Measurements from ENCODE around the gene GRID1.

The GRID1 gene

DNA sequence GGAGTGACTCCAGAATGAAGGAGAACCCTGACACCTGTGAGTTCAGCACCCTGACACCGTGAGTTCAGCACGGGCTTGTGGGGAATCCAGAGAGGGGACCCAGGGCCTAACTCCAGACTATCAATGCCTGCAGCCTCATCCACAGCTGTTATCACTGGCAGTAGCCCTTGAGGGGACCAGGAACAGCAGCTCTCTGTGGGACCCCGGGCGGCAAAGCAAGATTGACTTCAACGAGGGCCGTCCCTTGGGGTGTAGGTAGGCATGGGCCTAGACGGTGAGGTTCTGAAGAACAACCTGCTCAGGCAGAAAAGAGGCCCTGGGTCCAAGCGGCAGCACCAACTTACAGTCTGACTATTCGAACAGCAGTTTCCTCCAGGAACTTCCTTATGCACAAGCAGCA lies 8.9 kb downstream of the GRID1 start:
- Histone ChIP-seq H4K8ac (ENCODE audit: low read depth, low read length) (no peak overlapping the region), H3K4me2 (ENCODE audit: low read length) (no peak overlapping the region), H3K56ac (ENCODE audit: low read length) (no peak overlapping the region), H3K18ac (ENCODE audit: low read length) (no peak overlapping the region), H3K79me1 (ENCODE audit: low read length) (no peaks in the 10 kb centered on the region), H3K79me2 (ENCODE audit: control insufficient read depth, insufficient read depth, low read length) (no peaks in the 10 kb centered on the region), H2AK5ac (ENCODE audit: low read length) (no peak overlapping the region), H3K4me1 (ENCODE audit: control insufficient read depth, low read depth, low read length) (peaks cover under 1% of the 10 kb centered on the region), H3K4me3 (ENCODE audit: low read length) (no peak overlapping the region), H3K23ac (ENCODE audit: low read length) (no peak overlapping the region), H3K27ac (ENCODE audit: low read depth, low read length) (no peak overlapping the region), H4K5ac (ENCODE audit: low read length) (no peak overlapping the region), H3K36me3 (ENCODE audit: control insufficient read depth, insufficient read depth, low read length) (no peaks in the 10 kb centered on the region), H3K4ac (ENCODE audit: low read depth, low read length) (no peak overlapping the region), H2BK120ac (ENCODE audit: low read depth, low read length) (no peak overlapping the region), H2BK15ac (replicated peaks; ENCODE audit: low read depth) (no peak overlapping the region), H3K27me3 (ENCODE audit: insufficient read depth, low read length, poor library complexity) (peaks cover 7% of the 10 kb centered on the region), H3K9ac (ENCODE audit: low read length) (no peak overlapping the region), H2BK5ac (ENCODE audit: low read length) (no peak overlapping the region)
- no peak for DNase-seq
- WGBS (ENCODE audit: extremely low coverage, insufficient coverage, low lambda C conversion rate): no CpG with 5 or more reads among the region's 9 CpGs

- H3K18ac ChIP-seq (ENCODE audit: low read length): no peak overlapping the region
- no peak overlapping the region for H4K8ac ChIP-seq (ENCODE audit: low read depth, low read length)
- H3K4me3 ChIP-seq (ENCODE audit: low read length): no peak overlapping the region
- no peak overlapping the region for H3K4ac ChIP-seq (ENCODE audit: low read depth, low read length)
- no peaks in the 10 kb centered on the region for H3K79me1 ChIP-seq (ENCODE audit: low read length)
- H3K23ac ChIP-seq (ENCODE audit: low read length): no peak overlapping the region
- no peak overlapping the region for H3K27ac ChIP-seq (ENCODE audit: low read depth, low read length)
- H2BK5ac ChIP-seq (ENCODE audit: low read length): no peak overlapping the region
- H3K4me1 ChIP-seq (ENCODE audit: control insufficient read depth, low read depth, low read length): no peaks in the 10 kb centered on the region
- H3K4me2 ChIP-seq (ENCODE audit: low read length): no peak overlapping the region
- H3K36me3 ChIP-seq (ENCODE audit: control insufficient read depth, insufficient read depth, low read length): no peaks in the 10 kb centered on the region
- no peak overlapping the region for H4K5ac ChIP-seq (ENCODE audit: low read length)
- H3K79me2 ChIP-seq (ENCODE audit: control insufficient read depth, insufficient read depth, low read length): no peaks in the 10 kb centered on the region
- no peak overlapping the region for H2BK120ac ChIP-seq (ENCODE audit: low read depth, low read length)
- no peak for DNase-seq
- H3K56ac ChIP-seq (ENCODE audit: low read length): no peak overlapping the region
- peaks cover 2% of the 10 kb centered on the region for H3K27me3 ChIP-seq (ENCODE audit: insufficient read depth, low read length, poor library complexity)
- no peak overlapping the region for H2BK15ac ChIP-seq (replicated peaks; ENCODE audit: low read depth)
- WGBS (ENCODE audit: extremely low coverage, insufficient coverage, low lambda C conversion rate): no CpG with 5 or more reads among the region's 2 CpGs
- H2AK5ac ChIP-seq (ENCODE audit: low read length): no peak overlapping the region
- H3K9ac ChIP-seq (ENCODE audit: low read length): no peak overlapping the region
These were observed 9.6 kb downstream of the GRID1 start for GRCh38 chr10:86357041-86357440.

DNA sequence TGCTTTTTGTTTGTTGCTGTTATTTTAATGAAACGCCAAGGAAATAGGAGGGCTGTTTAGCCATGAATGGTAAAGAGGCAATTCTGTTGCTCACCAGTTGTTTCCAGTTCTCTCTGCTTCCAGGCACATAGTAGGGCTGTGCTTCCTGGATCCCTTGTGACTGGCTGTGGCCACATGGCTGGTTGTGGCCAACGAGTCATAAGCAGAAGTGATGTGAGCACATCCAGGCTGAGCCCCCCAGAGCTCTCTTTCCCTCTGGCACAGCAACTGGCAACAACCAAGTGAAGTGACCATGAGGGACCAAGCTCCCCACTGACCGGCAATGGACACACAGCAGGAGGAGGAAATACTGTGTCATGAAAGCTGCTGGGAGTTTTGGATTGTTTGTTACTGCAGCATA lies 10.3 kb downstream of the GRID1 start:
- no CpG with 5 or more reads among the region's 3 CpGs for WGBS (ENCODE audit: extremely low coverage, insufficient coverage, low lambda C conversion rate)
- no peak overlapping the region for H3K4me2 ChIP-seq (ENCODE audit: low read length)

GRCh38 chr10:86355571-86356038 lies 11.0 kb downstream of the GRID1 start:
- no peak for DNase-seq
- no peak overlapping the region for H2BK5ac ChIP-seq (ENCODE audit: low read length)

More for the DNA sequence above, 10.3 kb downstream of the GRID1 start:
- Histone ChIP-seq H3K79me2 (ENCODE audit: control insufficient read depth, insufficient read depth, low read length) (no peaks in the 10 kb centered on the region), H3K79me1 (ENCODE audit: low read length) (no peaks in the 10 kb centered on the region), H3K36me3 (ENCODE audit: control insufficient read depth, insufficient read depth, low read length) (no peaks in the 10 kb centered on the region), H3K4me3 (ENCODE audit: low read length) (no peak overlapping the region), H3K4ac (ENCODE audit: low read depth, low read length) (no peak overlapping the region), H3K27me3 (ENCODE audit: insufficient read depth, low read length, poor library complexity) (no peaks in the 10 kb centered on the region), H4K8ac (ENCODE audit: low read depth, low read length) (no peak overlapping the region), H2AK5ac (ENCODE audit: low read length) (no peak overlapping the region), H2BK15ac (replicated peaks; ENCODE audit: low read depth) (no peak overlapping the region), H3K9ac (ENCODE audit: low read length) (no peak overlapping the region), H3K18ac (ENCODE audit: low read length) (no peak overlapping the region), H3K23ac (ENCODE audit: low read length) (no peak overlapping the region), H4K5ac (ENCODE audit: low read length) (no peak overlapping the region), H2BK5ac (ENCODE audit: low read length) (no peak overlapping the region), H3K56ac (ENCODE audit: low read length) (no peak overlapping the region), H3K27ac (ENCODE audit: low read depth, low read length) (no peak overlapping the region), H2BK120ac (ENCODE audit: low read depth, low read length) (no peak overlapping the region), H3K4me1 (ENCODE audit: control insufficient read depth, low read depth, low read length) (no peaks in the 10 kb centered on the region)
- no peak for DNase-seq

GRCh38 chr10:86354761-86355540 lies 11.6 kb downstream of the GRID1 start:
- H2AK5ac ChIP-seq (ENCODE audit: low read length): no peak overlapping the region
- no peak for DNase-seq
- no peak overlapping the region for H2BK120ac ChIP-seq (ENCODE audit: low read depth, low read length)
- no peak overlapping the region for H4K5ac ChIP-seq (ENCODE audit: low read length)
- H4K8ac ChIP-seq (ENCODE audit: low read depth, low read length): no peak overlapping the region
- no CpG with 5 or more reads among the region's 9 CpGs for WGBS (ENCODE audit: extremely low coverage, insufficient coverage, low lambda C conversion rate)
- H2BK5ac ChIP-seq (ENCODE audit: low read length): no peak overlapping the region
- H3K9ac ChIP-seq (ENCODE audit: low read length): no peak overlapping the region
- no peaks in the 10 kb centered on the region for H3K36me3 ChIP-seq (ENCODE audit: control insufficient read depth, insufficient read depth, low read length)
- no peaks in the 10 kb centered on the region for H3K4me1 ChIP-seq (ENCODE audit: control insufficient read depth, low read depth, low read length)
- no peak overlapping the region for H3K27ac ChIP-seq (ENCODE audit: low read depth, low read length)
- no peaks in the 10 kb centered on the region for H3K79me2 ChIP-seq (ENCODE audit: control insufficient read depth, insufficient read depth, low read length)
- H3K27me3 ChIP-seq (ENCODE audit: insufficient read depth, low read length, poor library complexity): no peaks in the 10 kb centered on the region
- H3K4me3 ChIP-seq (ENCODE audit: low read length): no peak overlapping the region
- no peak overlapping the region for H3K56ac ChIP-seq (ENCODE audit: low read length)
- H2BK15ac ChIP-seq (replicated peaks; ENCODE audit: low read depth): no peak overlapping the region
- H3K4me2 ChIP-seq (ENCODE audit: low read length): no peak overlapping the region
- no peak overlapping the region for H3K23ac ChIP-seq (ENCODE audit: low read length)
- H3K4ac ChIP-seq (ENCODE audit: low read depth, low read length): no peak overlapping the region
- no peak overlapping the region for H3K18ac ChIP-seq (ENCODE audit: low read length)
- H3K79me1 ChIP-seq (ENCODE audit: low read length): no peaks in the 10 kb centered on the region

More at GRCh38 chr10:86355571-86356038, 11.0 kb downstream of the GRID1 start:
- H2BK15ac ChIP-seq (replicated peaks; ENCODE audit: low read depth): no peak overlapping the region
- no peak overlapping the region for H3K4ac ChIP-seq (ENCODE audit: low read depth, low read length)
- H3K27me3 ChIP-seq (ENCODE audit: insufficient read depth, low read length, poor library complexity): no peaks in the 10 kb centered on the region
- no peak overlapping the region for H4K8ac ChIP-seq (ENCODE audit: low read depth, low read length)
- H3K4me3 ChIP-seq (ENCODE audit: low read length): no peak overlapping the region
- no peaks in the 10 kb centered on the region for H3K36me3 ChIP-seq (ENCODE audit: control insufficient read depth, insufficient read depth, low read length)
- no CpG with 5 or more reads among the region's 8 CpGs for WGBS (ENCODE audit: extremely low coverage, insufficient coverage, low lambda C conversion rate)
- no peaks in the 10 kb centered on the region for H3K79me1 ChIP-seq (ENCODE audit: low read length)
- no peak overlapping the region for H3K9ac ChIP-seq (ENCODE audit: low read length)
- no peak overlapping the region for H2BK120ac ChIP-seq (ENCODE audit: low read depth, low read length)
- H3K23ac ChIP-seq (ENCODE audit: low read length): no peak overlapping the region
- no peaks in the 10 kb centered on the region for H3K79me2 ChIP-seq (ENCODE audit: control insufficient read depth, insufficient read depth, low read length)
- no peak overlapping the region for H2AK5ac ChIP-seq (ENCODE audit: low read length)
- H3K27ac ChIP-seq (ENCODE audit: low read depth, low read length): no peak overlapping the region
- H3K4me1 ChIP-seq (ENCODE audit: control insufficient read depth, low read depth, low read length): no peaks in the 10 kb centered on the region
- H3K4me2 ChIP-seq (ENCODE audit: low read length): no peak overlapping the region
- H4K5ac ChIP-seq (ENCODE audit: low read length): no peak overlapping the region
- no peak overlapping the region for H3K18ac ChIP-seq (ENCODE audit: low read length)
- H3K56ac ChIP-seq (ENCODE audit: low read length): no peak overlapping the region
